DOHH2 (cell line): ENCODE measurements around the gene ZNF568.

Experiments used
- H3F3A ChIP-seq: fragments of 200-600 bp; sonication (generic), shearing (Covaris generic); 2 replicates; pipeline ENCODE4 v1.6.0; 2016; ENCODE audit warnings: antibody characterized with exemption, mild to moderate bottlenecking; ENCODE audit not compliant: control insufficient read depth, insufficient read depth
- H3K27ac ChIP-seq: fragments of 200-600 bp; sonication (generic); 2 replicates; pipeline ENCODE4 v1.5.1; 2014; ENCODE audit warnings: low read depth, mild to moderate bottlenecking, low read length, moderate library complexity
- H3K27me3 ChIP-seq: fragments of 200-600 bp; sonication (generic); 2 replicates; pipeline ENCODE4 v1.6.1; 2014; ENCODE audit warnings: mild to moderate bottlenecking, low read length, mixed read lengths; ENCODE audit not compliant: control insufficient read depth
- H3K36me3 ChIP-seq: fragments of 200-600 bp; sonication (generic); 2 replicates; pipeline ENCODE4 v1.6.1; 2014; ENCODE audit warnings: mild to moderate bottlenecking, low read length, moderate library complexity, mixed read lengths; ENCODE audit not compliant: control insufficient read depth
- H3K4me1 ChIP-seq: fragments of 200-600 bp; sonication (generic); 2 replicates; pipeline ENCODE4 v1.6.1; 2014; ENCODE audit warnings: mild to moderate bottlenecking, low read length, mixed read lengths; ENCODE audit not compliant: control insufficient read depth
- H3K4me2 ChIP-seq: fragments of 200-600 bp; sonication (generic); 2 replicates; pipeline ENCODE4 v1.6.0; 2014; ENCODE audit warnings: mild to moderate bottlenecking, low read length, moderate library complexity
- H3K4me3 ChIP-seq: fragments of 200-600 bp; sonication (generic); 2 replicates; pipeline ENCODE4 v1.5.1; 2014; ENCODE audit warnings: mild to moderate bottlenecking, low read length, mixed read lengths
- H3K79me2 ChIP-seq: fragments of 200-600 bp; sonication (generic); 2 replicates; pipeline ENCODE4 v1.6.1; 2014; ENCODE audit warnings: mild to moderate bottlenecking, low read length, mixed read lengths; ENCODE audit not compliant: control insufficient read depth
- H3K9me2 ChIP-seq: fragments of 200-600 bp; sonication (generic); replicated peaks from 2 replicates; pipeline ENCODE4 v1.6.1; 2014; ENCODE audit warnings: mild to moderate bottlenecking, low read length, mixed read lengths; ENCODE audit not compliant: control insufficient read depth
- H3K9me3 ChIP-seq: fragments of 200-600 bp; sonication (generic); 2 replicates; pipeline ENCODE4 v1.6.1; 2014; ENCODE audit warnings: antibody characterized with exemption, low read length, mixed read lengths; ENCODE audit not compliant: control insufficient read depth, insufficient read depth
- H4K20me1 ChIP-seq: fragments of 200-600 bp; sonication (generic); 2 replicates; pipeline ENCODE4 v1.6.0; 2014; ENCODE audit warnings: low read depth, mild to moderate bottlenecking, antibody characterized with exemption, low read length, moderate library complexity; ENCODE audit not compliant: control insufficient read depth, insufficient read depth
- CTCF ChIP-seq: fragments of 200-600 bp; sonication (generic); IDR thresholded peaks from one replicate; pipeline ENCODE4 v1.5.1; 2014; ENCODE audit warnings: antibody characterized with exemption, mild to moderate bottlenecking, low read depth, low read length; ENCODE audit not compliant: poor library complexity, severe bottlenecking
- EZH2phosphoT487 ChIP-seq: fragments of 200-600 bp; sonication (generic); IDR thresholded peaks from 2 replicates; pipeline ENCODE4 v1.6.1; 2017; ENCODE audit warnings: borderline replicate concordance, mild to moderate bottlenecking, antibody characterized with exemption, low read length, moderate library complexity, mixed read lengths

Gene ZNF568

GRCh38 chr19:37045140-37045539 lies 129.0 kb downstream of the ZNF568 start:
- Histone ChIP-seq H3K9me3 (no peaks in the 10 kb centered on the region; the same call in 1 of the 2 replicates), H3K4me3 (no peak overlapping the region), H3K4me1 (no peaks in the 10 kb centered on the region), H3K9me2 (no peaks in the 10 kb centered on the region), H3K4me2 (no peak overlapping the region), H4K20me1 (no peaks in the 10 kb centered on the region), H3K36me3 (no peaks in the 10 kb centered on the region), H3K27me3 (no peaks in the 10 kb centered on the region), H3K27ac (no peak overlapping the region), H3F3A (no peaks in the 10 kb centered on the region), H3K79me2 (no peaks in the 10 kb centered on the region)
- TF ChIP-seq EZH2phosphoT487 (no peak), CTCF (no peak)
